ENCODE measurements around the gene DNAH9. TPM values are rescaled to one million over a fixed set of nuclear protein-coding genes. Genes with fewer than 3 reads are reported as not detected.

DNAH9 gene
- total RNA-seq, 1 donor from 2014 or later = 0.41 TPM

DNA sequence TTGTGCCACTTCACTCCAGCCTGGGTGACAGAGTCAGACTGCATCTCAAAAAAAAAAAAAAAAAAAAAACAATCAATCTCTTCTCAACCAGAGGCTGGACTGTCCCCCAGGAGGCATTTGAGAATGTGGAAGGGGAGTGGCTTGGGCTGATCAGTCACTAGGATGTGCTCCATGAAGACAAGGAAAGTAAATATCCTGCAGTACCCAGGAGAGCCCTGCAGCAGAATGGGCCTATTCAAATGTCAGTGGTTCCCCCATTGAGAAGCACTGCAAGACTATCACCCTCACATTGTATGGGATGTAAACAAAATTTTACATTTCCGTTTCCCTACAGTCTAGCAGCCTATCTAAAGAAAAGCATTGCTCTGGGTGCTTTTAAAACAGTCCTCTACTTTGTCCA lies 70.3 kb downstream of the DNAH9 start:
- Histone ChIP-seq H3K36me3 (no peaks in the 10 kb centered on the region), H3K4me3 (no peak overlapping the region), H3K27ac (no peak overlapping the region), H3K4me1 (no peaks in the 10 kb centered on the region), H3K9me3 (no peaks in the 10 kb centered on the region), H3K27me3 (no peaks in the 10 kb centered on the region)
- intact Hi-C loops (cut with DNase I) = no loop called here
- TF ChIP-seq CTCF (IDR thresholded peaks at IDR 0.05) = no peak
- DNase-seq (no peak), ATAC-seq (no peak)

GRCh38 chr17:11671126-11671525 lies 72.9 kb downstream of the DNAH9 start:
- Histone ChIP-seq H3K9me3 (no peaks in the 10 kb centered on the region), H3K27ac (no peak overlapping the region), H3K36me3 (no peaks in the 10 kb centered on the region), H3K4me1 (no peaks in the 10 kb centered on the region), H3K27me3 (no peaks in the 10 kb centered on the region), H3K4me3 (no peak overlapping the region)
- ATAC-seq (no peak), DNase-seq (no peak)
- TF ChIP-seq CTCF (IDR thresholded peaks at IDR 0.05) = no peak
- intact Hi-C loops (cut with DNase I) = no loop called here

- H3K27ac ChIP-seq = no peak overlapping the region
- no peaks in the 10 kb centered on the region for H3K27me3 ChIP-seq
- no peaks in the 10 kb centered on the region for H3K4me1 ChIP-seq
- H3K36me3 ChIP-seq = no peaks in the 10 kb centered on the region
- intact Hi-C loops (cut with DNase I) = no loop called here
- DNase-seq (no peak), ATAC-seq (no peak)
- no peaks in the 10 kb centered on the region for H3K9me3 ChIP-seq
- no peak overlapping the region for H3K4me3 ChIP-seq
- no peak for TF ChIP-seq CTCF (IDR thresholded peaks at IDR 0.05)
Observed at GRCh38 chr17:11682646-11683045, 84.4 kb downstream of the DNAH9 start.

- H3K4me1 ChIP-seq = no peaks in the 10 kb centered on the region
- DNase-seq (no peak), ATAC-seq (no peak)
- no peaks in the 10 kb centered on the region for H3K9me3 ChIP-seq
- H3K4me3 ChIP-seq = no peak overlapping the region
- H3K36me3 ChIP-seq = no peaks in the 10 kb centered on the region
- no peak overlapping the region for H3K27ac ChIP-seq
- TF ChIP-seq CTCF (IDR thresholded peaks at IDR 0.05) = no peak
- intact Hi-C loops (cut with DNase I) = no loop called here
- H3K27me3 ChIP-seq = no peaks in the 10 kb centered on the region
Observed at GRCh38 chr17:11690681-11691080, 92.4 kb downstream of the DNAH9 start.

GRCh38 chr17:11692688-11693087 lies 94.4 kb downstream of the DNAH9 start:
- intact Hi-C loops (cut with DNase I) = no loop called here
- Histone ChIP-seq H3K4me1 (no peaks in the 10 kb centered on the region), H3K4me3 (no peak overlapping the region), H3K27ac (no peak overlapping the region), H3K36me3 (no peaks in the 10 kb centered on the region), H3K27me3 (no peaks in the 10 kb centered on the region), H3K9me3 (no peaks in the 10 kb centered on the region)
- no peak for ATAC-seq
- TF ChIP-seq CTCF (IDR thresholded peaks at IDR 0.05) = no peak
- no peak for DNase-seq

DNA sequence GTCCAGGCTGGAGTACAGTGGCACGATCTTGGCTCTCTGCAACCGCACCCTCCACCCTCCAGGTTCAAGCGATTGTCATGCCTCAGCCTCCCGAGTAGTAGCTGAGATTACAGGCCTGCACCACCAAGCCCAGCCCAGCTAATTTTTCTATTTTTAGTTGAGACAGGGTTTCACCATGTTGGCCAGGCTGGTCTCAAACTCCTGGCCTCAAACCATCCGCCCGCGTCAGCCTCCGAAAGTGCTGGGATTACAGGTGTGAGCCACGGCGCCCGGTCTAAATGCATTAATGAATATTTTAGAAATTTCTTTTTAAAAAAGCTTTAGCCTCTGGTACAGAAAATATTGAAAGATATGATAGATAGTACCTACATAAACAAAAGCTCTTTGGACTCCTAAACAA lies 95.0 kb downstream of the DNAH9 start:
- DNase-seq (no peak), ATAC-seq (no peak)
- no peak for TF ChIP-seq CTCF (IDR thresholded peaks at IDR 0.05)
- Histone ChIP-seq H3K4me3 (no peak overlapping the region), H3K4me1 (no peaks in the 10 kb centered on the region), H3K27ac (no peak overlapping the region), H3K27me3 (no peaks in the 10 kb centered on the region), H3K36me3 (no peaks in the 10 kb centered on the region), H3K9me3 (no peaks in the 10 kb centered on the region)
- intact Hi-C loops (cut with DNase I) = no loop called here
